ENCODE data around the gene RRP1.

DNA sequence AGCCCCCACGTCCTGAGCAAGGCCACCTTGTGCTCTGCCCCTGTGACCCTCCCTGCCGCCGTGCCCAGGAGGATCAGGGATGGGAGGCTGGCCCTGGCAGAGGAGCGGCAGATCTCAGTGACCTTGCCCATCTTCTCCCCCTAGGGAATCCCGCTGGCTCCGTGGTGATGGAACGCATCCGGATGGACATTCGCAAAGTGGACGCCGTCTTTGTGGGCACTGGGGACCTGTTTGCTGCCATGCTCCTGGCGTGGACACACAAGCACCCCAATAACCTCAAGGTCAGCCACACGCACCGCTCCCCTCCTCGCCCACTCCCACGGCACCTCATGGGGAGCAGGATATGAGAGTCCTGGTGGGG is 36.0 kb upstream of the RRP1 start:
- TF ChIP-seq, protein P1, sequence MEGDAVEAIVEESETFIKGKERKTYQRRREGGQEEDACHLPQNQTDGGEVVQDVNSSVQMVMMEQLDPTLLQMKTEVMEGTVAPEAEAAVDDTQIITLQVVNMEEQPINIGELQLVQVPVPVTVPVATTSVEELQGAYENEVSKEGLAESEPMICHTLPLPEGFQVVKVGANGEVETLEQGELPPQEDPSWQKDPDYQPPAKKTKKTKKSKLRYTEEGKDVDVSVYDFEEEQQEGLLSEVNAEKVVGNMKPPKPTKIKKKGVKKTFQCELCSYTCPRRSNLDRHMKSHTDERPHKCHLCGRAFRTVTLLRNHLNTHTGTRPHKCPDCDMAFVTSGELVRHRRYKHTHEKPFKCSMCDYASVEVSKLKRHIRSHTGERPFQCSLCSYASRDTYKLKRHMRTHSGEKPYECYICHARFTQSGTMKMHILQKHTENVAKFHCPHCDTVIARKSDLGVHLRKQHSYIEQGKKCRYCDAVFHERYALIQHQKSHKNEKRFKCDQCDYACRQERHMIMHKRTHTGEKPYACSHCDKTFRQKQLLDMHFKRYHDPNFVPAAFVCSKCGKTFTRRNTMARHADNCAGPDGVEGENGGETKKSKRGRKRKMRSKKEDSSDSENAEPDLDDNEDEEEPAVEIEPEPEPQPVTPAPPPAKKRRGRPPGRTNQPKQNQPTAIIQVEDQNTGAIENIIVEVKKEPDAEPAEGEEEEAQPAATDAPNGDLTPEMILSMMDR (IDR thresholded peaks at IDR 0.05; ENCODE audit: insufficient read depth, low read length, poor library complexity, severe bottlenecking): no peak
- TF ChIP-seq EZH2phosphoT487 (conservative IDR thresholded peaks at IDR 0.05; ENCODE audit: low read length): no peak
